Measurements from ENCODE around the gene CD151. TPM values are rescaled to one million over a fixed set of nuclear protein-coding genes. Genes with fewer than 3 reads are reported as not detected.

CD151 gene
- total RNA-seq, 1 donor = 311 TPM

GRCh38 chr11:876545-876944, 43.8 kb downstream of the CD151 start:
- no peak for DNase-seq (ENCODE audit: low read depth)
- no peak for TF ChIP-seq CTCF (IDR thresholded peaks at IDR 0.05; ENCODE audit: insufficient read depth, low read length)
- H3K4me3 ChIP-seq (ENCODE audit: low read depth, low read length) = no peak overlapping the region

GRCh38 chr11:877565-877964, 44.8 kb downstream of the CD151 start:
- TF ChIP-seq CTCF (IDR thresholded peaks at IDR 0.05; ENCODE audit: insufficient read depth, low read length) = no peak
- H3K4me3 ChIP-seq (ENCODE audit: low read depth, low read length) = no peak overlapping the region
- no peak for DNase-seq (ENCODE audit: low read depth)

GRCh38 chr11:880447-880846, 47.7 kb downstream of the CD151 start:
- no peak for TF ChIP-seq CTCF (IDR thresholded peaks at IDR 0.05; ENCODE audit: insufficient read depth, low read length)
- no peak overlapping the region for H3K4me3 ChIP-seq (ENCODE audit: low read depth, low read length)

GRCh38 chr11:882596-882995, 49.8 kb downstream of the CD151 start:
- TF ChIP-seq CTCF (IDR thresholded peaks at IDR 0.05; ENCODE audit: insufficient read depth, low read length) = no peak
- H3K4me3 ChIP-seq (ENCODE audit: low read depth, low read length) = no peak overlapping the region
- DNase-seq (ENCODE audit: low read depth) = no peak

More at GRCh38 chr11:880447-880846, 47.7 kb downstream of the CD151 start:
- no peak for DNase-seq (ENCODE audit: low read depth)

GRCh38 chr11:883527-883926, 50.8 kb downstream of the CD151 start:
- TF ChIP-seq CTCF (IDR thresholded peaks at IDR 0.05; ENCODE audit: insufficient read depth, low read length) = no peak

GRCh38 chr11:884578-885070, 51.9 kb downstream of the CD151 start:
- no peak for DNase-seq (ENCODE audit: low read depth)
- TF ChIP-seq CTCF (IDR thresholded peaks at IDR 0.05; ENCODE audit: insufficient read depth, low read length) = no peak
- H3K4me3 ChIP-seq (ENCODE audit: low read depth, low read length) = no peak overlapping the region

More at GRCh38 chr11:883527-883926, 50.8 kb downstream of the CD151 start:
- no peak overlapping the region for H3K4me3 ChIP-seq (ENCODE audit: low read depth, low read length)
- DNase-seq (ENCODE audit: low read depth) = no peak

GRCh38 chr11:886568-886967, 53.8 kb downstream of the CD151 start:
- H3K4me3 ChIP-seq (ENCODE audit: low read depth, low read length) = no peak overlapping the region
- no peak for DNase-seq (ENCODE audit: low read depth)
- TF ChIP-seq CTCF (IDR thresholded peaks at IDR 0.05; ENCODE audit: insufficient read depth, low read length) = no peak
